GM21390 (cell line): ENCODE data around the gene IHH.

Experiments
- ATAC-seq: cut with Tn5 transposase; IDR thresholded peaks from one replicate; pipeline ENCODE4 v1.9.1; 2021; ENCODE audit not compliant: unreplicated experiment

The IHH gene

GRCh38 chr2:219042157-219042556, 18.6 kb downstream of the IHH start:
- ATAC-seq, result no peak

GRCh38 chr2:219041252-219041651, 19.5 kb downstream of the IHH start, which contains the start of gene CFAP65:
Gene CFAP65, minus strand, starts transcription at chr2:219041516. Its CDS starts 2,468 bp downstream, at chr2:219039048.
- ATAC-seq, result no peak

- no peak for ATAC-seq
Measured at GRCh38 chr2:219038600-219038999, 22.1 kb downstream of the IHH start.

GRCh38 chr2:219037783-219038499, 22.8 kb downstream of the IHH start:
- no peak for ATAC-seq

GRCh38 chr2:219035942-219036341, 24.8 kb downstream of the IHH start:
- no peak for ATAC-seq

- ATAC-seq, result no peak
Measured at GRCh38 chr2:219034823-219035222, 25.9 kb downstream of the IHH start.

- no peak for ATAC-seq
Measured at GRCh38 chr2:219032051-219032745, 28.5 kb downstream of the IHH start.

- no peak for ATAC-seq
Measured at GRCh38 chr2:219031005-219031738, 29.5 kb downstream of the IHH start.

- no peak for ATAC-seq
Measured at GRCh38 chr2:219030177-219030940, 30.4 kb downstream of the IHH start.

- ATAC-seq, result no peak
Measured at GRCh38 chr2:219029829-219030165, 30.9 kb downstream of the IHH start.

GRCh38 chr2:219028996-219029828, 31.5 kb downstream of the IHH start:
- ATAC-seq, result no peak

- no peak for ATAC-seq
Measured at GRCh38 chr2:219028141-219028540, 32.6 kb downstream of the IHH start.

GRCh38 chr2:219027511-219028055, 33.1 kb downstream of the IHH start:
- ATAC-seq, result no peak

GRCh38 chr2:219026946-219027345, 33.8 kb downstream of the IHH start:
- ATAC-seq, result no peak

- ATAC-seq, result no peak
Measured at GRCh38 chr2:219025637-219026585, 34.8 kb downstream of the IHH start.

- ATAC-seq, result no peak
Measured at GRCh38 chr2:219024059-219024458, 36.7 kb downstream of the IHH start.

GRCh38 chr2:219023045-219023605, 37.6 kb downstream of the IHH start:
- ATAC-seq, result no peak

- ATAC-seq, result no peak
Measured at GRCh38 chr2:219022616-219023015, 38.1 kb downstream of the IHH start.

- ATAC-seq, result no peak
Measured at GRCh38 chr2:219022041-219022440, 38.7 kb downstream of the IHH start.
